Hepatocyte (in vitro differentiated cells): ENCODE measurements around the gene ZNF212.

Source experiments
- CTCF ChIP-seq: fragments of 200-600 bp; sonication (generic); IDR thresholded peaks from 2 replicates; pipeline ENCODE4 v1.5.1; 2016; ENCODE audit warnings: antibody characterized with exemption, mild to moderate bottlenecking; ENCODE audit not compliant: poor library complexity
- EZH2 ChIP-seq: fragments of 200-600 bp; sonication (generic); IDR thresholded peaks from 2 replicates; pipeline ENCODE4 v1.6.1; 2016; ENCODE audit warnings: antibody characterized with exemption, mild to moderate bottlenecking, borderline replicate concordance
- EZH2phosphoT487 ChIP-seq: fragments of 200-600 bp; sonication (generic); IDR thresholded peaks from one replicate; pipeline ENCODE4 v1.6.1; 2018; ENCODE audit warnings: antibody characterized with exemption, mild to moderate bottlenecking, low read depth, moderate library complexity; ENCODE audit not compliant: unreplicated experiment, severe bottlenecking

- no peak for TF ChIP-seq CTCF
- TF ChIP-seq EZH2, result no peak
- TF ChIP-seq EZH2phosphoT487, result no peak
Measured at GRCh38 chr7:149197675-149198074, 41.8 kb upstream of the ZNF212 start.
